HG02610 (cell line): ENCODE measurements around the gene MAP7D1.

ENCODE experiments used
- ATAC-seq: cut with Tn5 transposase; IDR thresholded peaks from one replicate; pipeline ENCODE4 v1.9.1; 2021; ENCODE audit warnings: mild to moderate bottlenecking, moderate library complexity; ENCODE audit not compliant: unreplicated experiment

The MAP7D1 gene

DNA sequence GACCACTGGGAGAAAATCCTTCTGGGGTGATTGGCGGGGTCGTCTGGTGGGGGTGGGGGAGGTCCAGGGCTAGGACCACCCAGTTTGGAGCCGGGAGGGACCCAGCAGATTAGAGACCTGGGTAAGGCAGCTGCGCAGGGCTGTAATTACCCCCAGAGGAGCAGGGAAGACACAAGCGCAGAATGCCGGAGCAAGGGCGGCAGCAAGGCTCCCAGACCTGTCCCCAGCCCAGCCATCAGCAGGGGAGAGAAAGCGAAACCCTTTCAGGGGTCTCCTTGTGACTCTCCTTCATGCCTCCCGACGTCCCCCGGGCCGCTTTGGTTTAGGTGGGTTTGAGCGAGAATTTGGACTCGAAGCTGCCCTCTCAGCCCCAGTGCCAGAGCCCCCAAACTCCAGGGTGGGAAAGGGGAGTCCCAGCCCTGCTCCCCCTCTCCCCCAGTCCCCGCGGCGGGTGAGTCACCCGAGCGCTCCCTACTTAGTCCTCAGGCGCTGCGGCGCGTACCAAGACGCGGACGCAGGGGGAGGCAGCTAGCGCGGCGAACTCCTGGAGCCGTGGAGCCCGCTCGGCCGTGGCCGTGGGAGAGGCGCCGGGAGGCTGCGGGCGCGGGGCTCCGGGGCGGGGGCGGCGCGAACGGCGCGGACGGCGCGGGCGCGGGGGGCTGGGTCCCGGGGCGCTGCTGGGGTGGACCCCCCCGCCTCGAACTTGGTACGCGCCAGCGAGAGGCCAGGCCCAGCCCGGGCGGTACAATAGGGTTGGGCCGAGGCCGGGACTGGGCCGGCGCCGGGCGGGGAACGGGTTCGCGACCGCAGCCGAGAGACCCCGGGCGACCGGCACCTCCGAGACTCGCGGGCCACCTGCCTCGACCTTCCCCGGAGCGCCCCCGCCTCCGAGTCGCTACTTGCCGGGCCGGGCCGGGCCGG is at the start of gene MAP7D1:
TSS of gene MAP7D1 (plus strand) at position 753 of the 921 bp plus-strand sequence. CDS start 258 bp downstream, outside the sequence.
- ATAC-seq, result peak; percentile 54

DNA sequence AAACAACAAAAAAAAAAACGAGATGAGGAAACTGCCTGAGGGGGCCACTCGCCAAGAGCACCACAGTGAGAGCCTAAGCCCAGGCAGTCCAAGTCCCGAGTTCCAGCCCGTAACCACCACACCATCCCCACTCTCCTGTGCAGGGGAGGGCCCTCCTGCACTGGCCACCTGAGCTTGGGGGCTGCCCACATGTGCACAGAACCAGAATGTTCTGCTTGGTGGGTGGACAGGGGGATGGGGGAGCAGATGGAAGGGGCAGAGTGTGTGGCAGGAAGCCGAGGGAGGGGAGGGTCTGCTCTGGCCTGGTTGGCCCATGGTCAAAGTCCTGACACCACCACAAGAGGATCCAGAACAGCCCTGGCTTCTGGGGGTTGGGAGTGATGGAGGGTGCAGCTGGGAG is 49.7 kb upstream of the MAP7D1 start:
- ATAC-seq, result no peak

DNA sequence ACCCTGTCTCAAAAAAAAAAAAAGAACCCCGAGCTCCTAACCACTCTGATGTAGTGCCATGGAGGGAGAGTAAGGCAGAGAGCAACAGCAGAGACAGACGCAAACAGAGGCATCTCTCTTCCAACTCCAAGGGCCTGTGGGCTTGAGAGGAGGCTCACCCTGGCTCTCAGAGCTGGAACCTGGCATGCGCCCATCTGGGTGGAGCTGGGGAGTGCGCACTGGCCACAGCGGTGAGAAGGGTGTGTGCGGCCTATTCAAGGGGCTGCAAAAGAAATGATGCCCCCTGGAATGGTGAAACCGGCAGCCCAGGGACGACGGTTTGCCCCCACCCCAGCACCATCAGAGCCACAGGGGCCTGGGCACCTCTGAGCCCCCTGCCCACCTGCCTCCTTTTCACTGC is 48.6 kb upstream of the MAP7D1 start:
- no peak for ATAC-seq

DNA sequence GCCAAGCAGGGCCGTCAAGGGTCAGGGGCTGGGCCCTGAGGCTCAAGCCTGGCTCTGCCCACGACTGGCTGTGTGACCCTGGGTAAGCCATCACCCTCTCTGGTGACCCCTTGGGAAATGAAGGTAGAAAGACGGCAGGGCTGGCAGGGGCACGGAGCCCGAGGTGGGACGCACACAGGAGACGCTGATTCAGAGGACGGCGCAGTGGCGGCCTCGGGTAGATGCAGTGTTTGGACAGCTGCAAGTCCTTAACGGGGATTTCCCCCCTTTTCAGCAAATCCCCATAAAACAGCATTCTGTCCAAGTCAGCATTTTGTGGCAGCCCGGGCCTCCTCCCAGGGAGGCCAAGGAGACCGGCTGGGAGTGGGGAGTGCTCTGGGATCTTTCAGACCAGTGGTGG is 47.6 kb upstream of the MAP7D1 start:
- no peak for ATAC-seq

DNA sequence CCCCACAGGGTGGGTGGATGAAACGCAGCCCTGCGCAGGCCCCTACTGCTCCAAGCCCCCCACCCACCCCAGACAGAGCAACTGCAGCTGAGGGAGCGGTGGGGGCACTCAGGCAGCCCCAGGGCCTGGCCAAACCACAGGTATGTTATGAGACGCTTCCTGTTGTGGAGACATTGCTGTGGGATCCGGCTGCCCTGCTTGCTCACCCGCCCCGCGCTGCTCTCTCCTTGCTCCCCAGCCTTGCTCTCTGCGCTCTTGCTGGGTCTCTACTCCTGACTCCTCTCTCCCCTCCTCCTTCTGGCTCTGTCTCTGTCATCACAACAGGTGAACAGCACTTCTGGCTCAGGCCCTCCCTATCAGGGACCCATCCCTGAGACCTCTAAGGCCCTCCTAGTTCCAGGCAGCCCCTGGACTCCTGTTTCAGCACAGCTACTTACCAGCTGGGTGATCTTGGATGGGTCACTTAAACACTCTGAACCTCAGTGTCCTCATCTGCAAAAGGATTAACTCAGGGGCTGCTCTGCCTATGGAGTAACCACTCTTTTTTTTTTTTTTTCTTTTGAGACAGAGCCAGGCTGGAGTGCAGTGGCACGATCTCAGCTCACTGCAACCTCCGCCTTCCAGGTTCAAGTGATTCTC is 46.8 kb upstream of the MAP7D1 start:
- no peak for ATAC-seq

DNA sequence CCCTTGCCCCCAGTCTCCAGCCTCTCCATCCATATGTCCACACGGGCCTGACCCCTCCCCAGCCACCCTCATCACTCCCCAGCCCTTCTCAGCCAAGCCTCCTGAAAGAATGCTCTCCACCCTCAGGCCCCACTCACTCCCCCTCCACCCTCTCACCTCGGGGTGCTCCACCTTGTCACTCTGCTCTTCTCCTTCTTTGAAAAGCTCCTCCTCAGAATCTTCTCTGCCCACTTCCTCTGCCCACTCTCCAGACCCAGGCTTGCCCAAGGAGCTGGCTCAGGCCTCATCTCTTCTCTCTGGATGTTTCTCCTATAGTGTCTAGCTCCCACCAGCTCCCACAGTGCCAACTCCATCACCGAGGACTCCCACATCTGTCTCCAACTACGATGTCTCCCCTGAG is 44.8 kb upstream of the MAP7D1 start:
- ATAC-seq, result no peak

DNA sequence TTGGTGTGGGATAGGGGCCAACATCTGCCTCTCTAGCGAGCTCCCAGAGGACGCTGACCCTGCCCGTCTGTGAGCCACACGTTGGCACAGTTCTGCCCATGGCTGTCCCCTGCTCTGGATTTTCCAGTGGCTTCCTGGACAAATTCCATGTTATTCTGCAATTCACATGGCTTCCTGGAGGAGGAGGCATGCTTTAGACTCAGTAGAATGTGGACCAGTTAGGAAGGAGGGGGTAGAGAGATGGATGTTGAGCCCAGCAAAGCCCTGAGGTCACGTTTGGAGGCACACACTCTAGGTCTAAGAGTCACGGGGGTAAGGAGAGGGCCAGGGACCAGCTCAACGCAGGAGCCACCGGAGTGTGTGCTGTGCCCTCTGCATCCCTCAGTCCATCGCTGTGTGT is 43.1 kb upstream of the MAP7D1 start:
- ATAC-seq, result no peak

DNA sequence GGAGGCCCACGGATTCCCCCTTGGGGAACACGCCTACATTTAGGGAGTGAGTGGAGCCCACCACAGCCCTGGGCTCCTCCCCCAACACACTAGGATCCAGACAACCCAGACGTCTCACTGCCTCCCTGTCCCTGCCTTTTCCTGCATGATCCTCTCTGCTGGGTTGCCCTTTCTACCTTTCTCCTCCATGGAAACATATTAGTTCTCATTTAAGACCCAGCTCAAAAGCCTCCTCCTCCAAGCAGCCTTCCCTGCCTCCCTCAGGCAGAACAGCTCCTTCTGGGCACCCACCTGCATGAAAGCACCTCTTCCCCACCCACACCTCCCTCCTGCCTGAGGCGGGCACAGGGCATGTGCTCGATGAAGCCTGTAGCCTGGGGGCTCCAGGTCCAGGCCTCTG is 41.6 kb upstream of the MAP7D1 start:
- ATAC-seq, result no peak

DNA sequence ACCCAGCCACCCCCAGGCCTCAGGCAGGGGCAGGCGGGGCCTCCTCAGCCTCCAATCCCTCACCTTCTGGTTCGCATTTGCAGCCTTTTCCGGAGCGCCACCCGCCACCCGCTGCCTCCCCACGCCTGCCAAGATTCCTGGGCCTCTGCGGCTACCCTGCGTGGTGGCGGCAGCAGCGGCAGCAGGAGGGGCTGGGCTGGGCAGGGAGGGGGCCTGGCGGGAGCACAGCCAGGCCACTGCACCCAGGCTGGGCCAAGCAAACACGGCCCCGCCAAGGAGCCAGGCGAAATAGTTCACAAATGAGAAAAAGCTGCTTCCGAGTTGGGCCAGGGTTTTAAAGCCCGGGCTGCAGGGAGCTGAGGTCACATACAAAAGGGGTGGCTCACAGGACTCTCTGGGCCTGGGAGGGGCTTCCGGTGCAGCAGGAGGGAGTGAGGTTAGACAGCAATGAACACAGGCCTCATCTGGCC is 40.7 kb upstream of the MAP7D1 start:
- ATAC-seq, result no peak

DNA sequence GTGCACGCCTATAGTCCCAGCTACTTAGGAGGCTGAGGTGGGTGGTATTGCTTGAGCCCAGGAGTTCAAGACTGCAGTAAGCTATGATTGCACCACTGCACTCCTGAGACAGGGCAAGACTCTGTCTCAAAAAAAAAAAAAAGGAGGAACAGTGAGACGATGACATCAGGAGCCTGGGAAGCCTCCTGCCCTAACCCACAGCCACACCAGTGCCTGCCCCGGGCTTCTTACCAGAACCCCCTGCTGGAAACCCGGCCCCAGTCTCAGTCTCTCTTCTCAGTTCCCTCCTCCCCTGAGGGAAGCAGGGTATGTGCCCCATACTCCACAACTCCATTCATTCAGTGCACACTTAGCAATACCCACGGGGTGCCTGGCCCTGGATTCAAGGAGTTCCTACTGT is 40.0 kb upstream of the MAP7D1 start:
- no peak for ATAC-seq

DNA sequence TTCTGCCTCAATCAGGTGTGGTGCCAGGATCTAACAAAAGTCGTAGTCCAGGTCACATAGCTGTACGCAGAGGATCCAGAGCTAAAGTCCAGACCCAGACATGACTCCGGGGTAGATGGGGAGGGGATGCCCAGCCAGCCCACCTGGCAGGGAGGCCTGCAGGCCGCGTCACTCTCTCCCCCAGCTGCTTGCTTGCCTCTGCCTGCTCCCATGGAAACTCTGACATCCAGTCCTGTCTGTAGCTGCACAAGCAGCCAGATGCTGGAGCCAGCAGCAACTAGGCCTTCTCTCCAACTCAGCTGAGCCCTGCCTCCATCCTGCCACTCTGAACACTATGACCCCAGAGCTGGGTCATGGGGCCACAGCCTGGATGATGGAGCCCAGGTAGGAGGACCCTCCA is 39.1 kb upstream of the MAP7D1 start:
- no peak for ATAC-seq

DNA sequence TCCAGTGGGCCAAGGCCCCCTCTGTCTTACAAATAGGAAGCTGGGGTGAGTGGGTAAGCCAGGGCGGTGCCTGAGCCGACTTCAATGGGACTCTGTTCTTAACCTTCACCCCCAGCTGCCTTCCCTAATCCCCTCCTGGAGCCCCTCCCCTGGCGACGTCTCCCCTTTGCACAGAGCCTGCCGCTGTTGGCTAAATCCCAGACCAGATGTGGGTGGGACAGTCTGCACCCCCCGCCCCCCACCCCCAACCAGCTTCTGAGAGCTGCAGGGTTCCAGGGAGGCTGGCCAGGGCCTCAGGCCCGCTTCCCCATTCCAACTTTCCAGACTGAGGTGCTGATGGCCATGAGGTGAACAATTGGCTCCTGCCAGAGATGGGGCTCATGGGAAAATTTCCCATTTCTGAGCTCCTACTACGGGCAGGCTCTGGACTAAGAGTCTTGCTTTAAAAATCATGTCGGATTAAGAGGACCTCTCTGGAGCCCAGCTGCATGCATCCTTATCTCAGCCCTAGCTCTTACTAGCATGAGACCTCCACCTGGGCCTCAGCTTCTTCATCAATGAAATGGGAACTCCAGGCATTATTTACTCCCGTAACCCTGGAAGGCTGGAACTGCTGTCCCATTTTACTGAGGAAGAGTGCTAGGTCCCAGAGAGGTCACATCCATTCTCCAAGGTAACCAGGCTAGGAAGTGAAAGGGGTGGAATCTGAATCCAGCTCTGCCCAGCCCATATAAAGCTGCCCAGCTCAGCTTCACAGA is 37.3 kb upstream of the MAP7D1 start:
- ATAC-seq, result no peak

DNA sequence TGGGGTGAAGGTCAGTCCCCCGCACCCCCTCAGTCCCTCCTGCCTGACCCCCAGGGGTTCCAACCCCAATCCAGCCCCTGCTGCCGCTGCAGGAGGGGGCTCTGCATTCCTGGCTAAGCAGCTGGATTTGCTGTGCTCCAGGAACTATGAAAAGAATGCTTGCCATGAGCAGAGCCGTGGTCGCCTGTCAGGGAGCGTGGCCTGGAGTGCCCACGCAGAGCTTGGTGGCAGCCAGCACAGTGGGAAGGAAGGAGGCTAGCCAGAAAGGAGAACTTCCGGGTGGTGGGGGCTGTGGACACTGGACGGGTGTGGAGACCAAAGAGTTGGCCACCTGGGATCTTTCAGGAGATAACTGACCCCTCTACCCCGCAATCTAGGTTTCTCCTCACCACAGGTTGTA is 36.5 kb upstream of the MAP7D1 start:
- no peak for ATAC-seq

DNA sequence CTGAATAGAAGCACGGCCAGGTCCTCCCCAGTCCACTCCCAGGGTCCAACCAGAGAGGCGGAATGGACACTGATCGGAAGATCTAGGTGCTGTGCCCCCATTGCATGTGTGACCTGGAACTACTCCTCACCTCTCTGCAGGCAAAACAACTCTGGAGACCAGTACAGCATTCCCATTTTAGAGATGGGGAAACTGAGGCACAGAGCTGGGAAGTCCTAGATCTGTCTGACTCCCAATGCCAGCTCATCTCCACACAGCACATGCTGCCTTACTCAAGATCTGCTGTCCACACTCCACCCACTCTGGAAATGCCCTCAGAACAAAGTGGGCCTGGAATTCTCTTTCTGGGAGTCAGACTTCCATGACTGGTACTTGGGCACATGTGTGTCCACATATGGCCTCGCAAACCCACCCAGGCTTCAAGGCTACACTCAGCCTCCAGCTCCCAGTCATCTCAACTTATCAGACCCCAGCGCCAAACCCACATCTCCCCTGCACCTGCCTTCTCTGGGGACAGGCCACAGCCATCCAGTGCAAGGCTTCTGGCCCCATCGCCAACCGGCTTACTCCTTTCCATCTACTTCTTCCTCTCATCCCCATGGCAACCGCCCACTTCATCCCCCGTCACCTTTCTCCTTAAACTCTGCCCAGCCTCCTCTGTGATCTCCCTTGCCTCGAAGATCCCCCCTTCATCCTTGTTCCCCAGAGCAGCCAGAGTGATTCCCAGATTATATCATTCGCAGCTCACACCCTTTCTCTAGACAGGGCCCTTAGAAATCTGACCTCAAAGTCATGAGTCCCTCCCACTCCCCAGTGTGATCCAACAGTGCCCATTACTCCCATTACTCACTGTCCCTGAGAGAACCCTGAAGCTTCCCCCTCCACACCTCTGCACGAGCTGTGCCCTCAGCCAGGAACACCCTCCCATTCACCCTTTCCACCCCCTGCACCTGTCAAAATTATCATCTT is 33.6 kb upstream of the MAP7D1 start:
- ATAC-seq, result no peak

DNA sequence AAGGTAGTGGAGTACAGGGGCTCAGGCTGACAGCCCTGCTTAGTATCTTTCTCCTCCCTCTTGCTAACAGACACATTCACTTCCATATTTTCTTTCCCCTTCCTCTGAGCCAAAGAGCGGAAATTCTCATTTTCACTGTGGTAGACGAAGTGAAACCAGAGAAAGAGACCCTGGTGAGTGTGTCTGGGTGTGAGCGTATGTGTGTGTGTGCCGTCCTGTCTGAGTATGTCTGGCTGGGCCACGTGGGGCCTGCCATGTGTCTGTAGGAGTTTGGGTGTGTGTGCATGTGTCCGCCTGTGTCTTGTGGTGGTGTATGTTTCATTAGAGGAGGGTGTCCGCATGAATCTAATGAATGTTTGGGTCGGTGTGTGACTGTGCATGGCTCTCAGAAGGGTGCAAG is 32.6 kb upstream of the MAP7D1 start:
- no peak for ATAC-seq

DNA sequence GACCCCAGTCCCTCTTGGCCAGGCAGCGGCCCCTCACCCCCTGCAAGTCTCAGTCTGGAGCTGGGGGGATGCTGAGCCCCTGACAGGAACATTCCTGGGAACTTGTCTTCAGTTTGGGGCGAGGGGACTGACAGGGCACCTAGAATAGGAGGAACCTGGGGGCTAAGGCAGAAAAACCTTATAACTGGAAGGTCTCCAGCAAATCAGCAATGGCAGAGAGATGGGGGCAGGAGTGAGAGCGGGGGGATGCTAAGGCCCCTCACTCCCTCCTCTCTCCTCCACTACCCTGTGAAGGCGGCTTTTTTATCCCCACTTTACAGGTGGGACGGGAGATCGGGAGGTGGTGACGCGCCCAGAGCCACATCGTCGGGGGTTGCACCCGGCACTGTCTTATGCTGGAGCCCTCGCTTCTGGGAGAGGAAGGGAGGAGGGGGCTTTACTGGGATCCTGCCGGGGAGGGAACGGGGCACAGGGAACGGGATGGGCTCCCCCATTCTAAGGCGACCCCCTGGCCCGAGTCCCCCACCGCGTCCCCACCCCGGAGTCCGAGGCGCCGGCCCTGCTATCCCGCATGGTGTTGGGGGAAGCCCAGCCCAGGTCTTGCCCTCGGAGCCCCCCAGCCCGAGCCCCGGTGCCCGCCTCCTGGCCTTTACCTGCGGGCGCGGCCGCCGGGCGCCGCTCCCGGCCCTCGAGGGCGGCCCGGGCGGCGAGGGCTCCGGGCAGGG is 31.4 kb upstream of the MAP7D1 start:
- no peak for ATAC-seq

DNA sequence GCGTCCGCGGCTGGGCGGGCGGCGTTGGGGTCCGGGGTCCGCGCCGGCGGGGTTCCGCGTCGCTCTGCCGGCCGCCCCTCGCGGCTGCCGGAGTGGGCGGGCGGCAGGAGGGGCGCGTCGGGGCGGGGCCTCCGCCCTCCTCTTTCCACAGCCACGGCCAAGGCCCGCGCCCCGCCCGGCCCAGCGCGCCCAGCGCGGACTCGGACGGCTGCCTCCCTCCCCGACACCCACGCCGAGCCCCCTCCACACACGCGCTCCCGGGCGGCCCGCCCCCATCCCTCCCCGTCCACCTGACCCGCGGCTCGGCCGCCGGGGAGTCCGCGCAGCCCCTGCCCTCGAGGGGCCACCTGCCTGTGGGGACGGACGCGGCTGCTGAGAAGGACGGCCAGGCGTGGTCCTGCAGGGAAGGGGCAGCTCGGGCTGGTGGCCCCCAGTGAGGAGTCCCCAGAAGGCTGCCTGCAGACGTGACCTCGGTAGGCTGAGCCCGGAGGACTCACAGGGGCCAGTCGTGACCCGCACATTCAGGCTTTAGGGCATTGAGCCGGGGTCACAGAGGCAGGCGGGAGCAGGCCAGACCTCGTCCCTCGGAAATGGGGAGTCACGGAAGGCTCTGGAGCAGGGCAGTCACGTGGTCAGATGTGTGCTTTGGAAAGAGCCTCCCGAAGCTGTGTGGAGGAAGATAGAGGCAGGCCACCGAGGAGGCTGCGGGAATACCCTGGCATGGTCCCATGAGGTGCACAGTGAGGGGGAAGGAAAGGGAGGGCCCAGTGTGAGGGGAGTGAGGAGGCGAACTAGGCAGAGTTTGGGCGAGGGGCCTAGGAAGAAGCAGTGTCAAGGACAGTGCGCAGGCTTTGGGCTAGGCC is 30.6 kb upstream of the MAP7D1 start, which contains the start of gene COL8A2:
TSS of gene COL8A2 (minus strand) at position 94 of the 863 bp plus-strand sequence. CDS start 24,980 bp downstream, outside the sequence.
- no peak for ATAC-seq

DNA sequence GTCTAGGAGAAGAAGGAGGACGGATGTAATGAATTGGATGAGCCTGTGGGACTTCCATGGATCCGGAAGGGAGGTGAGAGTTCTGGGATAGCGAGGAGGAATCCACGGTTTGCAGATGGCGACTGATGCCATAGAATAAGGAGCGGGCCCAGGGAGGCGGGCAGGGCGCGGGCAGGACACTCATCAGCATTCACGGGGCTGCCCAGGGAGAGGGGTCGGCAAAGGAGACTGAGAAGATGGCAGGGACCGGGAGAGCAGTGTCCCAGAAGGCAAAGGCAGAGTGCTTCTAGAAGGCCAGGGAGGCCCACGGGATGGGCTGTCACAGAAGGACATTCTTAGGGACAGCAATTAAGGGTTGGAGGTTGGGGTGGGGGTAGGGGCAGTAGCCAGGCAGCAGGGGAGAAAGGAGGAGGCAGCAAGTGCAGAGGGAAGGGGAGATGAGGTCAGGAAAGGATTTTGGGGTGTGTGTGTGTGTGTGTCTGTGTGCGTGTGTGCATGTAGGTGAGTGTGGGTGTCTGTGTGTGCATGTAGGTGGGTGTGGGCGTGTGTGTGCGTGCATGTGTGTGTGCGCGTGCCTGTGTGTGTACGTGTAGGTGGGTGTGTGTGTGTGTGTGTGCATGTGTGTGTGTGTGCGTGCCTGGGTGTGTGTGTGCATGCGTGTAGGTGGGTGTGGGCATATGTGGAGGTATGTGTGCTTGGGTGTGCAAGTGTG is 29.8 kb upstream of the MAP7D1 start:
- no peak for ATAC-seq
